ENCODE data around the gene SPARCL1. TPM values are rescaled to one million over a fixed set of nuclear protein-coding genes. Genes with fewer than 3 reads are reported as not detected.

Gene SPARCL1
- total and polyA plus RNA-seq, 2 of the 13 experiments (the other 11 are each of a cell fraction or from before 2014, with no cell fraction given): 0.04 TPM; not detected in 1

DNA sequence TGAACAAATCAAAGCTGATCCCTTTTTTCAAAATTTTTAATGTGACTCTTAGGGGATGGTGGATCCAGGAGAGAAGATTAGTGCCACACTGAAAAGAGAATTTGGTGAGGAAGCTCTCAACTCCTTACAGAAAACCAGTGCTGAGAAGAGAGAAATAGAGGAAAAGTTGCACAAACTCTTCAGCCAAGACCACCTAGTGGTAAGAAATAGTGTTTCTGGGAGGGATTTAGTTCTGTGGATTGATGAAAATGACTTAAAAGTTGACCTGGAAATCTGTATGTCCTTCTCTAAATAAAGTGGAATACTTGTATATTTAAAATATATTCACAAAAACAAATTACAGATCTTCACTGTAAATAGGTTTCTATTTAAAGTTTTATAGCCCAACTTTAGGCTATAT, 77.6 kb downstream of the SPARCL1 start:
- FAIRE-seq (no peak), ATAC-seq (no peak), DNase-seq (ENCODE audit: low spot score) (peak; percentile 2)
- H3K9ac ChIP-seq (ENCODE audit: insufficient read depth, low read depth, low read length): no peak overlapping the region
- H3K4me3 ChIP-seq (replicated peaks in 1 of 3; ENCODE audit: insufficient read depth in 1 of 3, low read depth in 2 of 3, low read length in 3 of 3): no peak overlapping the region
- H3K4me2 ChIP-seq (ENCODE audit: low read depth, low read length): no peak overlapping the region
- no peaks in the 10 kb centered on the region for H4K20me1 ChIP-seq (ENCODE audit: insufficient read depth, low read length)
- peaks cover 2 to 18% of the 10 kb centered on the region in 2 experiments; a peak in 3 of 5 replicates for H3K36me3 ChIP-seq (replicated peaks in 1 of 2; ENCODE audit: control insufficient read depth in 1 of 2, insufficient read depth in 2 of 2, low read length in 2 of 2)
- no peaks in the 10 kb centered on the region for H3K27me3 ChIP-seq (ENCODE audit: control insufficient read depth in 1 of 2, insufficient read depth in 2 of 2, low read length in 2 of 2)
- ChIA-PET POLR2A (no interaction called here), CTCF (ENCODE audit: low intra/inter-chr PET ratio, low total read pairs) (interaction anchor here (1.9 kb wide), 1 partner anchor 76 kb away, joined by 7 read pairs; no protein-coding TSS in a partner anchor)
- H2AFZ ChIP-seq (ENCODE audit: low read length): no peak overlapping the region
- intact Hi-C loops (cut with micrococcal nuclease; ENCODE audit: unreplicated experiment) (loop anchor here (1.0 kb wide), 2 partner anchors 28 to 76 kb away; no protein-coding TSS in a partner anchor), in situ Hi-C loops (cut with HindIII; ENCODE audit: extremely low pct_ligation_motif_present, low pct_unique_long_range_greater_than_20kb) (loop anchor here (25.0 kb wide), 1 partner anchor 314 kb away; no protein-coding TSS in a partner anchor)
- TF ChIP-seq NCOA1 (CRISPR knock-in tag; IDR thresholded peaks at IDR 0.05) (no peak), KAT2B (IDR thresholded peaks at IDR 0.05; ENCODE audit: borderline replicate concordance, low read depth, low read length) (no peak), MXI1 (IDR thresholded peaks at IDR 0.05; ENCODE audit: borderline replicate concordance, low read depth, low read length) (no peak), SSRP1 (CRISPR knock-in tag; IDR thresholded peaks at IDR 0.05) (no peak), PAWR (CRISPR knock-in tag; IDR thresholded peaks at IDR 0.05; ENCODE audit: borderline replicate concordance) (no peak), NRL (CRISPR knock-in tag; IDR thresholded peaks at IDR 0.05; ENCODE audit: borderline replicate concordance) (no peak), SNAPC2 (CRISPR knock-in tag; IDR thresholded peaks at IDR 0.05) (no peak), TBX3 (IDR thresholded peaks at IDR 0.05; ENCODE audit: borderline replicate concordance) (no peak), ZNF616 (CRISPR knock-in tag; IDR thresholded peaks at IDR 0.05; ENCODE audit: low read depth) (no peak), HHEX (CRISPR knock-in tag; IDR thresholded peaks at IDR 0.05) (no peak), PAF1 (CRISPR knock-in tag; IDR thresholded peaks at IDR 0.05) (no peak), ZNF547 (CRISPR knock-in tag; IDR thresholded peaks at IDR 0.05) (no peak), ZFAT (CRISPR knock-in tag; conservative IDR thresholded peaks at IDR 0.05) (no peak)
- TF ChIP-seq, protein P1, sequence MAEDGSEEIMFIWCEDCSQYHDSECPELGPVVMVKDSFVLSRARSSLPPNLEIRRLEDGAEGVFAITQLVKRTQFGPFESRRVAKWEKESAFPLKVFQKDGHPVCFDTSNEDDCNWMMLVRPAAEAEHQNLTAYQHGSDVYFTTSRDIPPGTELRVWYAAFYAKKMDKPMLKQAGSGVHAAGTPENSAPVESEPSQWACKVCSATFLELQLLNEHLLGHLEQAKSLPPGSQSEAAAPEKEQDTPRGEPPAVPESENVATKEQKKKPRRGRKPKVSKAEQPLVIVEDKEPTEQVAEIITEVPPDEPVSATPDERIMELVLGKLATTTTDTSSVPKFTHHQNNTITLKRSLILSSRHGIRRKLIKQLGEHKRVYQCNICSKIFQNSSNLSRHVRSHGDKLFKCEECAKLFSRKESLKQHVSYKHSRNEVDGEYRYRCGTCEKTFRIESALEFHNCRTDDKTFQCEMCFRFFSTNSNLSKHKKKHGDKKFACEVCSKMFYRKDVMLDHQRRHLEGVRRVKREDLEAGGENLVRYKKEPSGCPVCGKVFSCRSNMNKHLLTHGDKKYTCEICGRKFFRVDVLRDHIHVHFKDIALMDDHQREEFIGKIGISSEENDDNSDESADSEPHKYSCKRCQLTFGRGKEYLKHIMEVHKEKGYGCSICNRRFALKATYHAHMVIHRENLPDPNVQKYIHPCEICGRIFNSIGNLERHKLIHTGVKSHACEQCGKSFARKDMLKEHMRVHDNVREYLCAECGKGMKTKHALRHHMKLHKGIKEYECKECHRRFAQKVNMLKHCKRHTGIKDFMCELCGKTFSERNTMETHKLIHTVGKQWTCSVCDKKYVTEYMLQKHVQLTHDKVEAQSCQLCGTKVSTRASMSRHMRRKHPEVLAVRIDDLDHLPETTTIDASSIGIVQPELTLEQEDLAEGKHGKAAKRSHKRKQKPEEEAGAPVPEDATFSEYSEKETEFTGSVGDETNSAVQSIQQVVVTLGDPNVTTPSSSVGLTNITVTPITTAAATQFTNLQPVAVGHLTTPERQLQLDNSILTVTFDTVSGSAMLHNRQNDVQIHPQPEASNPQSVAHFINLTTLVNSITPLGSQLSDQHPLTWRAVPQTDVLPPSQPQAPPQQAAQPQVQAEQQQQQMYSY (CRISPR knock-in tag; IDR thresholded peaks at IDR 0.05): no peak
- TF ChIP-seq, protein P2, sequence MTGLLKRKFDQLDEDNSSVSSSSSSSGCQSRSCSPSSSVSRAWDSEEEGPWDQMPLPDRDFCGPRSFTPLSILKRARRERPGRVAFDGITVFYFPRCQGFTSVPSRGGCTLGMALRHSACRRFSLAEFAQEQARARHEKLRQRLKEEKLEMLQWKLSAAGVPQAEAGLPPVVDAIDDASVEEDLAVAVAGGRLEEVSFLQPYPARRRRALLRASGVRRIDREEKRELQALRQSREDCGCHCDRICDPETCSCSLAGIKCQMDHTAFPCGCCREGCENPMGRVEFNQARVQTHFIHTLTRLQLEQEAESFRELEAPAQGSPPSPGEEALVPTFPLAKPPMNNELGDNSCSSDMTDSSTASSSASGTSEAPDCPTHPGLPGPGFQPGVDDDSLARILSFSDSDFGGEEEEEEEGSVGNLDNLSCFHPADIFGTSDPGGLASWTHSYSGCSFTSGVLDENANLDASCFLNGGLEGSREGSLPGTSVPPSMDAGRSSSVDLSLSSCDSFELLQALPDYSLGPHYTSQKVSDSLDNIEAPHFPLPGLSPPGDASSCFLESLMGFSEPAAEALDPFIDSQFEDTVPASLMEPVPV (CRISPR knock-in tag; IDR thresholded peaks at IDR 0.05): no peak
- TF ChIP-seq, protein P3, sequence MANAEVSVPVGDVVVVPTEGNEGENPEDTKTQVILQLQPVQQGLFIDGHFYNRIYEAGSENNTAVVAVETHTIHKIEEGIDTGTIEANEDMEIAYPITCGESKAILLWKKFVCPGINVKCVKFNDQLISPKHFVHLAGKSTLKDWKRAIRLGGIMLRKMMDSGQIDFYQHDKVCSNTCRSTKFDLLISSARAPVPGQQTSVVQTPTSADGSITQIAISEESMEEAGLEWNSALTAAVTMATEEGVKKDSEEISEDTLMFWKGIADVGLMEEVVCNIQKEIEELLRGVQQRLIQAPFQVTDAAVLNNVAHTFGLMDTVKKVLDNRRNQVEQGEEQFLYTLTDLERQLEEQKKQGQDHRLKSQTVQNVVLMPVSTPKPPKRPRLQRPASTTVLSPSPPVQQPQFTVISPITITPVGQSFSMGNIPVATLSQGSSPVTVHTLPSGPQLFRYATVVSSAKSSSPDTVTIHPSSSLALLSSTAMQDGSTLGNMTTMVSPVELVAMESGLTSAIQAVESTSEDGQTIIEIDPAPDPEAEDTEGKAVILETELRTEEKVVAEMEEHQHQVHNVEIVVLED (CRISPR knock-in tag; IDR thresholded peaks at IDR 0.05; ENCODE audit: borderline replicate concordance): no peak
- TF ChIP-seq, protein P4, sequence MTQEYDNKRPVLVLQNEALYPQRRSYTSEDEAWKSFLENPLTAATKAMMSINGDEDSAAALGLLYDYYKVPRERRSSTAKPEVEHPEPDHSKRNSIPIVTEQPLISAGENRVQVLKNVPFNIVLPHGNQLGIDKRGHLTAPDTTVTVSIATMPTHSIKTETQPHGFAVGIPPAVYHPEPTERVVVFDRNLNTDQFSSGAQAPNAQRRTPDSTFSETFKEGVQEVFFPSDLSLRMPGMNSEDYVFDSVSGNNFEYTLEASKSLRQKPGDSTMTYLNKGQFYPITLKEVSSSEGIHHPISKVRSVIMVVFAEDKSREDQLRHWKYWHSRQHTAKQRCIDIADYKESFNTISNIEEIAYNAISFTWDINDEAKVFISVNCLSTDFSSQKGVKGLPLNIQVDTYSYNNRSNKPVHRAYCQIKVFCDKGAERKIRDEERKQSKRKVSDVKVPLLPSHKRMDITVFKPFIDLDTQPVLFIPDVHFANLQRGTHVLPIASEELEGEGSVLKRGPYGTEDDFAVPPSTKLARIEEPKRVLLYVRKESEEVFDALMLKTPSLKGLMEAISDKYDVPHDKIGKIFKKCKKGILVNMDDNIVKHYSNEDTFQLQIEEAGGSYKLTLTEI (CRISPR knock-in tag; conservative IDR thresholded peaks at IDR 0.05): no peak
- no peaks in the 10 kb centered on the region for H3K79me2 ChIP-seq (ENCODE audit: insufficient read depth, low read length)
- H3K27ac ChIP-seq (ENCODE audit: extremely low read length, insufficient read depth, low read length): no peak overlapping the region
- no TSS peak for BruUV-seq (replicated peaks)
- H3K4me1 ChIP-seq (ENCODE audit: insufficient read depth, low read length): peaks cover 9% of the 10 kb centered on the region
- H3K9me3 ChIP-seq (ENCODE audit: low read length): no peaks in the 10 kb centered on the region
